HL-60 (cell line): ENCODE results near the gene HUS1B.

Experiments
- DNase-seq, 2 experiments: peaks; one replicate each; pipeline ENCODE4 v3.0.0-alpha.2; 2010 to 2020; ENCODE audit warnings: low read depth in 1 of 2, low spot score in 1 of 2
- H3K27ac ChIP-seq: fragments of 250-450 bp; sonication (Bioruptor Pico); replicated peaks from 2 replicates; pipeline ENCODE4 v1.5.1; 2020; ENCODE audit warnings: mild to moderate bottlenecking, moderate library complexity
- H3K27me3 ChIP-seq: fragments of 250-450 bp; sonication (Bioruptor Pico); 2 replicates; pipeline ENCODE4 v1.5.1; 2021; ENCODE audit warnings: mild to moderate bottlenecking, moderate library complexity; ENCODE audit not compliant: insufficient read depth, poor library complexity, severe bottlenecking
- H3K4me3 ChIP-seq: replicated peaks from 2 replicates; pipeline ENCODE4 v1.5.1; 2011; ENCODE audit warnings: mild to moderate bottlenecking, control low read depth, low read length; ENCODE audit not compliant: insufficient read depth
- GABPA ChIP-seq: IDR thresholded peaks from 2 replicates; pipeline ENCODE4 v1.6.1; 2012; ENCODE audit warnings: low read depth
- POLR2AphosphoS5 ChIP-seq: IDR thresholded peaks from 2 replicates; pipeline ENCODE4 v1.6.1; 2012; ENCODE audit warnings: low read depth
- SPI1 ChIP-seq: IDR thresholded peaks from 2 replicates; pipeline ENCODE4 v1.6.1; 2012; ENCODE audit warnings: low read depth, mild to moderate bottlenecking, borderline replicate concordance
- long read RNA-seq: library from polyadenylated mRNA; unstranded; transcript quantifications from one replicate; pipeline ENCODE4 v2.0.0, GENCODE V29; 2020
- TF ChIP-seq, protein P1 (sequence below): IDR thresholded peaks from one replicate; pipeline ENCODE4 v1.5.1; 2011; ENCODE audit warnings: low read length, control low read depth, inconsistent platforms; ENCODE audit not compliant: insufficient read depth
- TF ChIP-seq, protein P2 (sequence below): IDR thresholded peaks from 2 replicates; pipeline ENCODE4 v1.6.1; 2012; ENCODE audit warnings: low read depth; ENCODE audit not compliant: insufficient replicate concordance

HUS1B gene
- long read RNA-seq, result 0 reads

DNA sequence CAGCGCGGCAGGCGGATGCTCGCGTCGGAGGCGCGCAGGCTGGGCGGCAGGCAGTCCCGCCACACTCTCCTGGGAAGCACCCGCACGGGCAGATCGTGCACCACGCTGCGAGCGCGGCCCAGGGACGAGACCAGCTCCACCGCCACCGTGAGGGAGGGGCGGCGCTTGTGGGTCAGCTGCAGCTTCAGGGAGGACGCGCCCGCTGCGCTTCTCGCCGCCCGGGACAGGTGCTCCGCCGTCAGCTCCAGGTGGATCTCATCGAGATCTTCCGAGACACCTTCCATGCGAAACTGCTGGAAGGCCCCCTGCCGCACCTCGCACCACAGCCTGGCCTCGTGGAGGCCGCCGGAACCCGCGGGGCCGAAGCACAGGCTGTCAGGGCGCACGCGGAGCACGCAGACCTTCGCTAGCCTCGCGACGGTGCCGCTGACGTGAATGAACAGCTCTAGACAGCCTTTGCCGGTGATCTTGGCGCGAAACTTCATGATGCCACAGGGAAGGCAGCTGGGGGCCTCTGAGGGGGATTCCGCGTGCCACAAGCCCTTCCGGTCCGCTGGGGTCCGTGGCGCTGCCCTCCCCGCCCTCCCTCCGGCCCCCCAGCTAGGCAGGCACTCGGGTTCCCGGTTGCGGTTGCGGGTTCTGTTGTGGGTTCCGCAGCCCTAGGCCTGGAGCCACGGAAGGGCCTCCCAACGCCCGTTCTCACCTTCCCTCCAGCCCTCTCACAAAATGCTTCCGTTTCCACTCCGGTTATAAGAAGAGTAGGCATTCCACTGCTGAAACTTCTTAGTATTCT is at the start of gene HUS1B:
TSS of gene HUS1B (minus strand) at position 641 of the 793 bp plus-strand sequence. CDS start at position 485, 156 bp downstream.
- TF ChIP-seq, protein P1, sequence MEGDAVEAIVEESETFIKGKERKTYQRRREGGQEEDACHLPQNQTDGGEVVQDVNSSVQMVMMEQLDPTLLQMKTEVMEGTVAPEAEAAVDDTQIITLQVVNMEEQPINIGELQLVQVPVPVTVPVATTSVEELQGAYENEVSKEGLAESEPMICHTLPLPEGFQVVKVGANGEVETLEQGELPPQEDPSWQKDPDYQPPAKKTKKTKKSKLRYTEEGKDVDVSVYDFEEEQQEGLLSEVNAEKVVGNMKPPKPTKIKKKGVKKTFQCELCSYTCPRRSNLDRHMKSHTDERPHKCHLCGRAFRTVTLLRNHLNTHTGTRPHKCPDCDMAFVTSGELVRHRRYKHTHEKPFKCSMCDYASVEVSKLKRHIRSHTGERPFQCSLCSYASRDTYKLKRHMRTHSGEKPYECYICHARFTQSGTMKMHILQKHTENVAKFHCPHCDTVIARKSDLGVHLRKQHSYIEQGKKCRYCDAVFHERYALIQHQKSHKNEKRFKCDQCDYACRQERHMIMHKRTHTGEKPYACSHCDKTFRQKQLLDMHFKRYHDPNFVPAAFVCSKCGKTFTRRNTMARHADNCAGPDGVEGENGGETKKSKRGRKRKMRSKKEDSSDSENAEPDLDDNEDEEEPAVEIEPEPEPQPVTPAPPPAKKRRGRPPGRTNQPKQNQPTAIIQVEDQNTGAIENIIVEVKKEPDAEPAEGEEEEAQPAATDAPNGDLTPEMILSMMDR, result no peak
- TF ChIP-seq, protein P2, sequence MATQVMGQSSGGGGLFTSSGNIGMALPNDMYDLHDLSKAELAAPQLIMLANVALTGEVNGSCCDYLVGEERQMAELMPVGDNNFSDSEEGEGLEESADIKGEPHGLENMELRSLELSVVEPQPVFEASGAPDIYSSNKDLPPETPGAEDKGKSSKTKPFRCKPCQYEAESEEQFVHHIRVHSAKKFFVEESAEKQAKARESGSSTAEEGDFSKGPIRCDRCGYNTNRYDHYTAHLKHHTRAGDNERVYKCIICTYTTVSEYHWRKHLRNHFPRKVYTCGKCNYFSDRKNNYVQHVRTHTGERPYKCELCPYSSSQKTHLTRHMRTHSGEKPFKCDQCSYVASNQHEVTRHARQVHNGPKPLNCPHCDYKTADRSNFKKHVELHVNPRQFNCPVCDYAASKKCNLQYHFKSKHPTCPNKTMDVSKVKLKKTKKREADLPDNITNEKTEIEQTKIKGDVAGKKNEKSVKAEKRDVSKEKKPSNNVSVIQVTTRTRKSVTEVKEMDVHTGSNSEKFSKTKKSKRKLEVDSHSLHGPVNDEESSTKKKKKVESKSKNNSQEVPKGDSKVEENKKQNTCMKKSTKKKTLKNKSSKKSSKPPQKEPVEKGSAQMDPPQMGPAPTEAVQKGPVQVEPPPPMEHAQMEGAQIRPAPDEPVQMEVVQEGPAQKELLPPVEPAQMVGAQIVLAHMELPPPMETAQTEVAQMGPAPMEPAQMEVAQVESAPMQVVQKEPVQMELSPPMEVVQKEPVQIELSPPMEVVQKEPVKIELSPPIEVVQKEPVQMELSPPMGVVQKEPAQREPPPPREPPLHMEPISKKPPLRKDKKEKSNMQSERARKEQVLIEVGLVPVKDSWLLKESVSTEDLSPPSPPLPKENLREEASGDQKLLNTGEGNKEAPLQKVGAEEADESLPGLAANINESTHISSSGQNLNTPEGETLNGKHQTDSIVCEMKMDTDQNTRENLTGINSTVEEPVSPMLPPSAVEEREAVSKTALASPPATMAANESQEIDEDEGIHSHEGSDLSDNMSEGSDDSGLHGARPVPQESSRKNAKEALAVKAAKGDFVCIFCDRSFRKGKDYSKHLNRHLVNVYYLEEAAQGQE, result no peak
- TF ChIP-seq POLR2AphosphoS5, result no peak
- no peak for TF ChIP-seq SPI1
- H3K27me3 ChIP-seq, result no peaks in the 10 kb centered on the region
- H3K4me3 ChIP-seq, result no peak within 1 kb of the TSS
- DNase-seq, result no peak
- no peak within 1 kb of the TSS for H3K27ac ChIP-seq

DNA sequence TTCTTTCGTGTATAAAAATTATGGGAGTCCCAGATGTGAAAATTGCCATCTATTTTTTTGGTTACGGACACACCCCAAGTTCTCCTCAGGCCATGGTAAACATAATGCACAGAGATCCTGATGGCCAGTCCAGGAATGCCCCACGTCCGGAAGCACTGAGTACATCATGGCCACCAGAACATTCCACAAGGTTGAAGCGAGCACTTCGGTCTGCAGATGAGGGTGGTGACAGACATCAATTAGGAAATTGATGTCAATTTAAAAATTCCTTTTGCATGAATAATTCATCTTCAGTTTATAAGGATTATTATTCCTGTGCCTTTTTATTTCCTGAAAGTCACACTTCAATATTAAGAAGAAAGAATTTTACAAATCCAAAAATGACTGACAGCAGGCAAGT is 49.2 kb upstream of the HUS1B start:
- Histone ChIP-seq H3K27ac (no peak overlapping the region), H3K27me3 (peaks cover 23% of the 10 kb centered on the region), H3K4me3 (no peak overlapping the region)
- TF ChIP-seq, protein P2, result no peak
- TF ChIP-seq, protein P1, result no peak
- TF ChIP-seq GABPA (no peak), POLR2AphosphoS5 (no peak), SPI1 (no peak)
- no peak for DNase-seq

DNA sequence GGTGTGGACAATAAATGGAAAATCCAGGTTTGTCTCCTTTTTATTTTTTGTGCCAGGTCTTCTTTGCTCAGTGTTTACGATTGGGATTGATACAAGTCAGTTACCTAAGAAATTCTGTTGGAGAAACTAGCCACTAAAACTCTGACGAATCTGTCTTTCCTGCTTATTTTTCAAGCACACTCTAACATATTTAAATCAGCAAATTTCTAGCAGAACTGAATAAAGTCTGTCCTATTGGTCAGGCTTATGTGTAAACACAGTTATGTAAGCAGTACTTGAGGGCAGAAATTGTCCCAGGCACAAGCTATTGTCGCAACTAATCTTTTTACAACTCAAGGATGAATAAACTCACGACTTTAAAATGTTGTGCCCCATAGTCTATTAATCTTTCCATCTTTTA is 48.1 kb upstream of the HUS1B start:
- TF ChIP-seq, protein P1, result no peak
- TF ChIP-seq, protein P2, result no peak
- TF ChIP-seq SPI1 (no peak), POLR2AphosphoS5 (no peak), GABPA (no peak)
- H3K27me3 ChIP-seq, result peaks cover 23% of the 10 kb centered on the region
- H3K4me3 ChIP-seq, result no peak overlapping the region
- H3K27ac ChIP-seq, result no peak overlapping the region
- DNase-seq, result no peak
